Activated CD4-positive, alpha-beta T cell treated with anti-CD3 and anti-CD28 coated beads, Interleukin-2, amount 10 ng/mL, durations not matched to agents 7 days and 5 days (primary cell): ENCODE data around the gene SARS1. TPM values are rescaled to one million over a fixed set of nuclear protein-coding genes. Genes with fewer than 3 reads are reported as not detected.

ENCODE experiments used
- CTCF ChIA-PET: fragments of 350-600 bp; sonication (Branson Sonifier 250); formaldehyde crosslinking; loops from one replicate; lab custom pipeline; 2021; ENCODE audit warnings: antibody characterized with exemption; lab: Charles Lee
- POLR2A ChIA-PET: fragments of 350-600 bp; sonication (Branson Sonifier 250); formaldehyde crosslinking; loops from one replicate; lab custom pipeline; 2021; ENCODE audit warnings: antibody characterized with exemption; lab: Charles Lee
- DNase-seq: peaks from one replicate; pipeline ENCODE4 v3.0.0-alpha.2; 2020
- H3K27ac Mint-ChIP-seq: one replicate; pipeline ENCODE4 v1.8.0; 2021; ENCODE audit warnings: mild to moderate bottlenecking, moderate library complexity, mixed read lengths
- H3K27me3 Mint-ChIP-seq: one replicate; pipeline ENCODE4 v1.8.0; 2021; ENCODE audit warnings: mixed read lengths
- H3K36me3 Mint-ChIP-seq: one replicate; pipeline ENCODE4 v1.8.0; 2021; ENCODE audit warnings: low read depth, mixed read lengths
- H3K4me1 Mint-ChIP-seq: one replicate; pipeline ENCODE4 v1.8.0; 2021; ENCODE audit warnings: mixed read lengths
- H3K4me3 Mint-ChIP-seq: one replicate; pipeline ENCODE4 v1.8.0; 2021; ENCODE audit warnings: mild to moderate bottlenecking, moderate library complexity, mixed read lengths
- H3K9me3 Mint-ChIP-seq: one replicate; pipeline ENCODE4 v1.8.0; 2021; ENCODE audit warnings: mixed read lengths
- total RNA-seq, 2 experiments: library from RNA; stranded (reverse); gene quantifications; one replicate each; pipeline ENCODE4 v1.2.3, GENCODE V29; 2021

Gene SARS1
- total RNA-seq, 2 experiments from 2014 or later, result 138 to 140 TPM

DNA sequence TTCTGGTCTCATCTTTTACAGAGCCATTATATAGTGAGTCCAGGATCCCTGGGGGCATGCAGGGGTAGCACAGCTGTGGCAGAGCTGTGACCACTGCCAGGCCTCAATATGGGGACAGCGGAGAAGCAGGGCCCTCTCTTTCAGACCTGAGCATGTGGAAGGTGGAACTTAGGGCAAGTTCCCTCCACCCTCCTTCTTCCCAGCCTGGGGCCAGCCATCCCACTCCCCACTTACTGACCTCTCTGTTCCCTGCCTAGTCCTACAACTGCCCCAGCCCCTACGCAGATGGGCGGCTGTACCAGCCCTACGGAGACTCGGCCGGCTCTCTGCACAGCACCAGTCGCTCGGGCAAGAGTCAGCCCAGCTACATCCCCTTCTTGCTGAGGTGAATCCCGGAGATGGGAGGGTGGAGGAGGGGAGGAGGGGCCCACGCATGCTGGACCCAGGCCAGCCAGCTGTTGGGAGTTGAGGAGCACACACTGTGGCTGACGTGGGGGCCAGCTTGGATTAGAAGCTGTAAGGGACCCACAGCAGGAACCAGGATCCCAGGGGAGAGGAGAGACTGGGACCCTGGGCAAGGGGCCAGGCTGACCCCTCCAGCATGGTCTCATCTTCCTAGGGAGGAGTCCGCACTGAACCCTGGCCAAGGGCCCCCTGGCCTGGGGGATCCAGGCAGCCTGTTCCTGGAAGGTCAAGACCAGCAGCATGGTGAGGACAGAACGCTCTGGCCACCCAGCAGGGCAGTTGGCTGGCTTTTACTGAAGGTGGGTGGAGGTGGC, 58.5 kb downstream of the SARS1 start:
- Mint-ChIP-seq H3K27ac (no peak overlapping the region), H3K36me3 (no peaks in the 10 kb centered on the region), H3K9me3 (no peaks in the 10 kb centered on the region), H3K4me1 (peaks cover 16% of the 10 kb centered on the region), H3K4me3 (no peak overlapping the region), H3K27me3 (no peaks in the 10 kb centered on the region)
- ChIA-PET CTCF (no interaction called here), POLR2A (no interaction called here)
- no peak for DNase-seq

GRCh38 chr1:109272831-109273547, 59.3 kb downstream of the SARS1 start:
- no peaks in the 10 kb centered on the region for H3K27me3 Mint-ChIP-seq

DNA sequence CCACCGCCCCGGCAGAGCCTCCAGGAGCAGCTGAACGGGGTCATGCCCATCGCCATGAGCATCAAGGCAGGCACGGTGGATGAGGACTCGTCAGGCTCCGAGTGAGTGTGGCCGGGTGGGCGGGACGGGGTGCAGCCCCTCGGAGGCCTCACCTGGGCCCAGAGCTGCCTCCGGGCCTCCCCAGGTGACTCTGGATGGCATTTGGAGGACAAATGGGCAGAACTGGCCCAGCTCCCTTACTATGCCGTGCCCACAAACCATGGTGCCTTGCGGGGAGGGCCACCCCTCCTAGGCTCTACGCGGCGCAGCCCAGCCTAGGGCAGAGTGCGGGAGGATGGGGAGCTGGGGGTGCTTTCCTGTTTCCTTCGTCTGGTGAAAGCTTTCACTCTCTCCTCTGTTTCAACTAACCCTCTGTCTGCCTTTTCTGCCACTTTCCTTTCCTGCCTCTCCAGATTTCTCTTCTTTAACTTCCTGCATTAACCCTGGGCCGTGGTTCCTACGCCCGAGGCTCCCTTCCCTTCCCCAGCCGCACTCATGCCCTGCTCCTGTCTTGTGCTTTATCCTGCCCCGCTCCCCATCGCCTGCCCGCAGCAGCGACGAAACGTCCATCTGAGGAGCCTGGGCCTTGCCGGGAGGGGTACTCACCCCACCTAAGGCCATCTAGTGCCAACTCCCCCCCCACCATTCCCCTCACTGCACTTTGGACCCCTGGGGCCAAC, 60.0 kb downstream of the SARS1 start:
- Mint-ChIP-seq H3K4me1 (peaks cover 20% of the 10 kb centered on the region), H3K36me3 (peaks cover 2% of the 10 kb centered on the region), H3K4me3 (no peak overlapping the region), H3K9me3 (no peaks in the 10 kb centered on the region), H3K27me3 (no peaks in the 10 kb centered on the region), H3K27ac (peak overlapping the region; percentile 67)
- DNase-seq, result no peak
- CTCF ChIA-PET, result interaction anchor here (0.7 kb wide), 1 partner anchor 260 kb away, joined by 4 read pairs; no protein-coding TSS in a partner anchor
- POLR2A ChIA-PET, result no interaction called here

More at GRCh38 chr1:109272831-109273547, 59.3 kb downstream of the SARS1 start:
- H3K4me3 Mint-ChIP-seq, result no peak overlapping the region
- peaks cover 18% of the 10 kb centered on the region for H3K4me1 Mint-ChIP-seq
- ChIA-PET CTCF (interaction anchor here (0.7 kb wide), 1 partner anchor 261 kb away, joined by 4 read pairs; no protein-coding TSS in a partner anchor), POLR2A (no interaction called here)
- no peak for DNase-seq
- H3K36me3 Mint-ChIP-seq, result no peaks in the 10 kb centered on the region
- H3K27ac Mint-ChIP-seq, result peak overlapping the region; percentile 19
- no peaks in the 10 kb centered on the region for H3K9me3 Mint-ChIP-seq

- ChIA-PET POLR2A (no interaction called here), CTCF (interaction anchor here (0.6 kb wide), 1 partner anchor 14 kb away, joined by 4 read pairs; no protein-coding TSS in a partner anchor)
- peaks cover 5% of the 10 kb centered on the region for H3K36me3 Mint-ChIP-seq
- no peak overlapping the region for H3K4me3 Mint-ChIP-seq
- peaks cover 20% of the 10 kb centered on the region for H3K4me1 Mint-ChIP-seq
- H3K27me3 Mint-ChIP-seq, result no peaks in the 10 kb centered on the region
- no peak overlapping the region for H3K27ac Mint-ChIP-seq
- no peak for DNase-seq
- H3K9me3 Mint-ChIP-seq, result no peaks in the 10 kb centered on the region
These were observed 61.1 kb downstream of the SARS1 start for GRCh38 chr1:109274533-109275476.

DNA sequence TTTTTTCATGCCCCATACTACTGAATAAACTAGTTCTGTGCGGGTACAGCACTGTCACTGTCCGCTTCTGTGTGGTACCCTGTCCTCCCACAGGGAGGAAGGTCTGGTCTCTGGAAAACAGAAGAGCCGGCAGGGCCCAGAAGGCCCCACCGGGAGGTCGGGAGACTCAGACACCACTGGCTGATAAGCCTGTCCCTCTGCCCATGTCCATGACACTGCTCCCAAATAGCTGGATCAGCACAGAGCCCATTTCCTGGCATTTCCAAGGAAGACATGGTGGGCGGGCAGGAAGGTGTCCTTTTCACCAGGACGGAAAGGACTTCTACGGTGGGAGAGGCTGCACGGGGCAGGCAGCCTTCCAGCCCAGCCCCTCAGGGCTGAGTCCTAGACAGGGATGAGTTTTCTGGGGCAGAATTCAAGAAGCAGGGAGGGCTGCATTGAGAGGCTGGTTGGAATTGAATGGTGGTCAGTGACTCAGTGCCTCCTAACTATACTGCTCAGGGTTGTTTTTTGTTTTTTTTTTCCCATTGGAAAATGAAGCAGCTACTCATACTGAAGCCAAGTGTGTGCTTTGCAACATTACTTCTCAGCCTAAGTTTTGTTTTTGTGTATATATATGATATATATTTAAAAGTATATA, 62.1 kb downstream of the SARS1 start:
- ChIA-PET CTCF (interaction anchor here (1.8 to 7.7 kb wide), 4 partner anchors 12 to 124 kb away, joined by 9 to 50 read pairs (median 10); partner anchors contain the start of gene SORT1), POLR2A (no interaction called here)
- Mint-ChIP-seq H3K36me3 (peaks cover 12% of the 10 kb centered on the region), H3K27me3 (no peaks in the 10 kb centered on the region), H3K4me1 (peaks cover 23% of the 10 kb centered on the region), H3K4me3 (no peak overlapping the region), H3K9me3 (no peaks in the 10 kb centered on the region), H3K27ac (no peak overlapping the region)
- DNase-seq, result no peak

DNA sequence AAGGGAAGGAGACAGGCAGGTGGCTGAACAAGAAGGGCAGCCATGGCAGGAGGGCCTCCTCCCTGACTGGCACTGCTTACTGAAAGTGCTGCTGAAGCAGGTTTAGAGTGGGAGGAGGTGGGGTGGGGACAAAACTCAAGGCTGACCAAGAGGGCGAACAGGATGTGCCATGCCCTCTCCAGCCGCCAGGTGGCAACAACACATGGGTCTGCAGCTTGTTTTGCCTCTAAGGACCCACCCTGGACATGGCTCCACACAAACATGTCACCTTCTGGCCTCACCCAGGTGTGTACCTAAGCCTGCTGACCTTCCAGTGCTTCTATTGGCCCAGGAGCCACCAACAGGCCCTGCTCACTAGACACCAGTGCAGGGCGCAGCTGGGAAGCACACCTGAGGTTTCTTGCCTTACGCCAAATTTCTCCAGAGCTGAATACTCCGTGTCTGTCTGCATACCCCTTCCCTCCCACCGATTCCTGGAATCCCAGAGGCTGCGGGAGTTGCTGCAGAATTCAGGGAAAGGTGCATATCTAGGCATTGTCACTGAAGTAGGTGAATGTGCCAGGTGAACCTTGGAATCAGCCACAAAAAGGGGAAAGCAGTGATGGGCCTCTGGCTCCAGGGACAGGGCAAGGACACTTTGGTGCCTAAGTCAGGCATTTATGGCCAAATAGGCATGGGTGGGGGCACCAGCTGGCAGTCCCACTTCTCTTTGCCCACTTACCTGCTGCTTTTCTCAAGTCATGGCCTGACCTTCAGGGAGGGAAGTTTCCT, 63.9 kb downstream of the SARS1 start:
- DNase-seq, result peak; percentile 66
- Mint-ChIP-seq H3K27ac (no peak overlapping the region), H3K4me1 (peaks cover 38% of the 10 kb centered on the region), H3K27me3 (no peaks in the 10 kb centered on the region), H3K9me3 (no peaks in the 10 kb centered on the region), H3K4me3 (no peak overlapping the region), H3K36me3 (peaks cover 25% of the 10 kb centered on the region)
- ChIA-PET CTCF (interaction anchor here (0.6 to 7.7 kb wide), 16 partner anchors 10 to 707 kb away, joined by 3 to 50 read pairs (median 4); partner anchors contain the start of genes AHCYL1 and SORT1), POLR2A (interaction anchor here (1.1 kb wide), 1 partner anchor 121 kb away, joined by 7 read pairs; no protein-coding TSS in a partner anchor)

- ChIA-PET POLR2A (no interaction called here), CTCF (interaction anchor here (0.7 to 7.7 kb wide), 7 partner anchors 13 to 1515 kb away, joined by 3 to 50 read pairs (median 4); partner anchors contain the start of gene SORT1)
- H3K4me1 Mint-ChIP-seq, result peaks cover 42% of the 10 kb centered on the region
- no peaks in the 10 kb centered on the region for H3K9me3 Mint-ChIP-seq
- H3K27ac Mint-ChIP-seq, result no peak overlapping the region
- DNase-seq, result no peak
- H3K36me3 Mint-ChIP-seq, result peaks cover 27% of the 10 kb centered on the region
- H3K4me3 Mint-ChIP-seq, result no peak overlapping the region
- H3K27me3 Mint-ChIP-seq, result no peaks in the 10 kb centered on the region
These were observed 66.0 kb downstream of the SARS1 start for GRCh38 chr1:109279615-109280278.

DNA sequence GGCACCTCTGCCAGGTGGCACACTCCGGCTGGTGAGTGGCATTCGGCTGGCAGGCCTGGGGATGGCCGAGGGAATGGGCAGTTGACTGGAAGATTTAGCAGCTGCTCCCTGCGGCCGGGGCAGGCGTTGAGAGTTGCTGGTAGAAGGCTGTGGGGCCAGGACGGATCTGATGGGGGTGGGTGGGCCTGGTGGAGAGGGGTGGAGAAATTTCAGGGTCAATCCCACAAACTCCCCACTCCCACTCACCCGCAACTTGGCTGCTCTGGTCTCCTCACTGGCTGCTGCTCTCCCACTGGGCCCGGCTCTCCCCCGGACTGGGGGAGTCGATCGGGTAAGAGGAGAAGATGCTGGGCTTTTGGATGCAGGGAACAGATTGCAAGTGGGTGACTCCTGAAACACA, 67.1 kb downstream of the SARS1 start:
- H3K9me3 Mint-ChIP-seq, result no peaks in the 10 kb centered on the region
- CTCF ChIA-PET, result interaction anchor here (7.7 kb wide), 1 partner anchor 119 kb away, joined by 50 read pairs; the partner anchor contains the start of gene SORT1
- H3K36me3 Mint-ChIP-seq, result peaks cover 27% of the 10 kb centered on the region
- H3K27me3 Mint-ChIP-seq, result no peaks in the 10 kb centered on the region
- POLR2A ChIA-PET, result no interaction called here
- peaks cover 37% of the 10 kb centered on the region for H3K4me1 Mint-ChIP-seq
- no peak overlapping the region for H3K27ac Mint-ChIP-seq
- no peak for DNase-seq
- H3K4me3 Mint-ChIP-seq, result peak overlapping the region; percentile 100

DNA sequence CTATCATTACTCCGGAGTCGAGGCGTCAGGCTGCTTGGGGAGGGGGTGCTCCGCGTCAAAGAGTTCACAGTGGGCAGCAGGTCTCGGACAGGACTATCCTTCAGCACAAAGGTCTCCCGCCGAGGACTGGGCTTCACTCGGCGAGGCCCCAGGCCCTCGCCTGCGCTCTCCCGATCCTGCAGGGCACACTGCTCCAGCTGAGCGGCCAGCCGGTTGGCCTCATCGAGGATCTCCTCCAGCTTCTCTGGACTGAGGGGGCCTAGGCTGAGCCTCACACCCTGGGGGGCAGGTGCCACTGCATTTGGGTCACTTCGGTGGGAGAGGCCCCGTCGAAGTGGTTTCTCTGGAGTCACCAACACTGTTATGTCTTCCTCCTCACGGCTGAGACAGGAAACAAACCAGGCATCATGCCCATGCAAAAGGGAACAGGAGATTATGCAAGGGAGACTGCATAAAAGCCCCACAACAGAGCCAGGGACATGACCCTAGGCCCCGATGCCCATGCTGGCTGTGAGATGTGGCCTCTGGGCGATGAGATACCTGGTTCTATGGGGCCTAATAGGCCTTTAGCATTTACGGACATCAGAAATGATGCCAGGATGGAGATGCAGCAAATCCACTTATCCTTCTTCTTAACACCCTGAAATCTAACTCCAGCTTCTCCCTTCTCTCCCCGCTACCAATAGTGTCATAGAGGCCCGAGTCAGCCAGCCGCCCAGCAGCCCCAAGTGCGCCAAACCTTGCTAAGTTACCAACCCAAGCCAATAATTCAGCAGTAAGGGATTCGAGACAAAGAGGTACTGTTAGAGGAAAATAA, 68.2 kb downstream of the SARS1 start:
- no peak for DNase-seq
- peak overlapping the region; percentile 100 for H3K4me3 Mint-ChIP-seq
- no peaks in the 10 kb centered on the region for H3K9me3 Mint-ChIP-seq
- CTCF ChIA-PET, result interaction anchor here (1.0 to 7.7 kb wide), 4 partner anchors 12 to 253 kb away, joined by 3 to 50 read pairs (median 4); partner anchors contain the start of gene SORT1
- H3K27ac Mint-ChIP-seq, result peak overlapping the region; percentile 96
- POLR2A ChIA-PET, result no interaction called here
- H3K27me3 Mint-ChIP-seq, result no peaks in the 10 kb centered on the region
- peaks cover 37% of the 10 kb centered on the region for H3K4me1 Mint-ChIP-seq
- H3K36me3 Mint-ChIP-seq, result peaks cover 27% of the 10 kb centered on the region
